Stimulated activated CD8-positive, alpha-beta memory T cell treated with anti-CD3 and anti-CD28 coated beads, Interleukin-7, amount 100 ng/mL, for 1 hour (primary cell): ENCODE results near the gene SWT1.
A peak's percentile ranks its signal among the peaks of the same experiment; 100 is the strongest.

Source experiments
- DNase-seq, 2 donors: peaks; one replicate each; pipeline ENCODE4 v3.0.0-alpha.2; 2020; ENCODE audit warnings: low read depth in 2 of 2

SWT1 gene

DNA sequence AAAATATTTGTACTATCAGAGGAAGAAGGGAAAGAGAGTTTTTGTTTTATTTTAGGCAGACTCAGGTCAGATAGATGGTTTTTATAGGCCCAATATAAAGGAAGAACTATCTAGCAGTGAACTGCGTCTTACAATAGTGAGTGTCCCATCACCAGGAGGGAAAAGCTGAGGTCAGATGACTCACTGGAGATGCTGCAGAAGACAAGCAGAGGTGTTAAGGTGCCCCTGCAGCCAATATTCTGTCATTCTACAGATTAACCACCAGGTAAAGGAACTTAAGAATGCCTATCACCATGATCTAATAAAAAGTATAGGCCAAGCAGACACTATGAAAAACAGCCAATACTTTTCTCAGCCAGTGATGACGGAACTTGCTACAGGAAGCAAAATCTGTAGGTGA, 130.5 kb downstream of the SWT1 start:
- DNase-seq: no peak

GRCh38 chr1:185288435-185288834, 131.5 kb downstream of the SWT1 start:
- DNase-seq: no peak

- DNase-seq: no peak
These were observed 132.9 kb downstream of the SWT1 start for GRCh38 chr1:185289880-185290279.

DNA sequence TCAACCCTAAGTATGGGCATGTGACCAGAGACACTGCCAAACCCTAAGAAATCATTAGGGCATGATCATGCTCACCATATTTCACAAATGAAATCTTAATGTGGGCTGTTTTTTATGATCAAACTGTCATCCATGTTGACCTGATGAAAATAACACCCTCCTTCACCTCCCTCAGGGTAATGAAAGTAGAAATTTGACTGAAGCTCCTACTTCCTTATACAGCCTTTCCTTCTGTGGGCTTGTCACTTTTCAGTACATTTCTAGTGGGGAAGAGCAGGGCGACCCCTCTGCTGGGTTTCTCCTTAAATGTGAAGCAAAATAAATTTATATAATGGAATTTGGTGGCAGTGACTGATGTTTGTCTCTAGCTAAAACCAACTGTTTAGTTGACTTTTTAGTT, 134.2 kb downstream of the SWT1 start:
- DNase-seq: no peak

DNA sequence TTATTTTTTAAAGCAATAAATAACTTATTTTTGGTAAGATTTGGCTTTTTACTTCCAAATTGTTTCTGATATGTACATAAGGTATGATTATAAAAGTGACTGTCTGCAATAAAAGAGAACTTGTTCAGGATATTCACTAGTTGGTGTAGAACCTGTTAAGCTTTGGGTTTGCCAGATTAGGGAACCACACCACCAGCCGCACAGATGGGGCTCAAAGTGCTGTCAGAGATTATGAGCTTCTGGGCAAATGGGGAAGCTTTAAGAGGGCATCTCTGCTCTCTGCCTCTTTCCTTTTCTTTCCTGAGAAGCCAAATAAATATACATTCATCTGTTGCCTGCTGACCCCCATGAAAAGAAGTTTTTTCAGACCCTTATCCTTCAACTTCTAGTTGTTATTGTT, 134.7 kb downstream of the SWT1 start:
- no peak for DNase-seq

DNA sequence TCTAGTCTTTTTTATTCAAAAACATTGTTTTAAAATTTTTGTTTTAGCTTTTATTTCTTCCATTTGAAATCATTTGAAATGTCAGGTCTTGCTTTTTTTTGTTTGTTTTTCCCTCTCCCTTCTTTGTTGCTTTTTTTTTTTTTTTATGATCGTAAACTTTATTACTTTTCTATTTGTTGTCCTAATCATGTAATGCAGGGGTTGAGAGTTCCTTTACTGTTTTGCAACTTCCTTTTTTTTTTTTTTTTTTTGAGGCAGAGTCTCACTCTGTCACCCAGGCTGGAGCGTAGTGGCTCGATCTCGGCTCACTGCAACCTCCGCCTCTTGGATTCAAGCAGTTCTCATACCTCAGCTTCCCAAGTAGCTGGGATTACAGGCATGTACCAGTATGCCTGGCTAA, 135.3 kb downstream of the SWT1 start:
- DNase-seq: no peak

- no peak for DNase-seq
These were observed 137.1 kb downstream of the SWT1 start for GRCh38 chr1:185293967-185294542.

DNA sequence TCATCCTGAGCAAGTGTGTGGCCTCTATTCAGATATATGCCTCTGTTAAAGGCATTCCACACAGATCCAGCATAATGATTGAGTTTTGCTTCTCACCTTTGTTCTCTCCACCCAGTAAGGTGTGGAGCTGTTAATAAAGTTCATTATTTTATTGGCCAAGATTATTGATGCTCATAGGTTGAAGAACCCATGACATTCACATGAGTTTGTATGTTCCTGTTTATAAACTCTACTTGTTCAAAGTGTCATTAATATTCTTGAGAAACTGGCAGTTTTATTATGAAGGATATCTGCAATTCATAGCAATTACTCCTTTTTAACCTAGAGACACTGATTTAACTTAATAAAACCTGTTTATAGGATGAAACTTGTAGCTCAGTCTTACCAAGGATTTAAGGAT, 138.1 kb downstream of the SWT1 start:
- no peak for DNase-seq

GRCh38 chr1:185297982-185298381, 141.0 kb downstream of the SWT1 start:
- DNase-seq: no peak

DNA sequence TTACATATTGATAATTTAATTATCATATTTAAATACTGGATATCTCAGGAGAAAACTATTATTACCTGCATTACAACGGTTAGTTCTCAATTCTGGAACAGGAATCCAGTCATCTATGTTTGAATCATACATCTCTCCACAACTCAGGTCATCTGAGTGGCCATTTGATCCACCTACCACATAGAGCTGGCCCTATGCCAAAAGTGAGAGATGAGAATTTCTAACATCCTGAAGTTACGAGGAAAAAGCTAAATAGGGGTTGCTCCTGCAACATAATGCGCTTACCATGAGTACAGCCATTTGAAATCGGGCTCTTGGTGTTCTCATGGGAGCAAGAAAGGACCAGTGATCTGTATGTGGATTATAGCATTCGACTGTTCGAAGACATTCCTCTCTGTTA, 143.2 kb downstream of the SWT1 start:
- no peak for DNase-seq

GRCh38 chr1:185305419-185305818, 148.5 kb downstream of the SWT1 start:
- no peak for DNase-seq

DNA sequence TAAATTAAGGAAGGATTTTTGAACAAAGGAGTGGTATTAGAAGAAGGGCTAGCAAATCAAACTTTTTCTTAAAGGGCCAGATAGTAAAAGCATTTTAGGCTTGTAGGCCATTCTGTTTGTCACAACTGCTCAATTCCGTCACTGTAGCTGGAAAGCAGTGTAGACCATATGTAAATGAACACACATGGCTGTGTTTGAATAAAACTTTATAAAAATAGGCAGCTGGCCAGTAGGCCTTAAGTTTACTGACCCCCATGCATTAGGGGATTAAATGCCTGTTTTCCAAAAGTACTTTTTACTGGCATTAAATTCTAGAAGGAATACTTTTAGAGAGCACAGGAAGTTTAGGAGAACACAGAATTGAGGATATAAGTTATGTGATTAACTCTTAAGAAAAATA, 151.2 kb downstream of the SWT1 start:
- DNase-seq: no peak

DNA sequence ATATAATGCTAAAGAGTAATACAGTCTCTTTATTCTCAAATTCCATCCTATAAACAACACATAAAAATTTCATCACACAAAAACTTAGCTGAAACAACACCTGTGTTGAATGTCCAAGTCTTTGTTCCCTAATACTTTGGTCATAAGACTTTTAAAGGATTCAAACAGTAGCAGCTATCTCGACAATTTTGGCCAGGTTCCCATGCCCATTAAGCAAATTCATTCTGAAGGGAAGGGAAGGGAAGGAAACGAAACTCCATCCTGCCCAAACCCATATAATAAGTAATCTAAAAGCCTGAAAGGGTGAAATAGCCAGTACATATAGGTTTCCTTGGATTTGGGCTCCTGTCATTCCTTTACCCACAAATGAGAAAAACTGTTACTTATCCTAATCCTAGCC, 152.6 kb downstream of the SWT1 start:
- DNase-seq: no peak

DNA sequence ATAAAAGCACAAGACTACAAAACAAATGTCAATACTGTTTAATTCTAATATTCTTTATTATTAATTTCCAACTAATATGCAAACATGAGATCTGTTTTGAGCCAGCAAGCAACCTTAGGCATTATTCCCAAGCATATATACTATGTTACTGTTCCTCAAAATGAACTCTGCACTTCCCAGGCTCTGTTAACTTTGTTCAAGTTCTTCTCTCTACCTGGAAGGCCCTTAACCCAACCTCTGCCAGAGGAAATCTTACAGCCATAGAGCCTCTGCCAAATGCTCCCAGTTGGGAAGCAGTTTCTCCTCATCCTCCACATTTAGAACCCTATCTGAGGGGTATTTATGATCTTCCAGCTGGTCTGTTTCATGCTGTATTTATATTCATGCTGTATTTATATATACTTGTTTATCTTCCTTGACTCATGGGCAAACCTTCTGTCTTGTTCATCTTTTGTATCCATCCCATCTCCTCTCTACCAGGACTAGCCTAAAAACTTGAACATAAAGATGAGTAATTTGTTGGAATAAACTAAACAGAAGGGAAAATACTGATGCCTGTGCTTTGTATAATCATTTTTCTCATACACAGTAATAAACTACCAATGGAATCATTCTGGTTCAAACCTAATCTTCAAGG, 154.7 kb downstream of the SWT1 start:
- no peak for DNase-seq

- no peak for DNase-seq
These were observed 155.6 kb downstream of the SWT1 start for GRCh38 chr1:185312361-185313138.

- DNase-seq: no peak
These were observed 157.4 kb downstream of the SWT1 start for GRCh38 chr1:185314411-185314810.

GRCh38 chr1:185315445-185316071, 158.6 kb downstream of the SWT1 start:
- DNase-seq: no peak

- peak; percentile 79 to 81 for DNase-seq
These were observed 159.4 kb downstream of the SWT1 start for GRCh38 chr1:185316163-185317033.

DNA sequence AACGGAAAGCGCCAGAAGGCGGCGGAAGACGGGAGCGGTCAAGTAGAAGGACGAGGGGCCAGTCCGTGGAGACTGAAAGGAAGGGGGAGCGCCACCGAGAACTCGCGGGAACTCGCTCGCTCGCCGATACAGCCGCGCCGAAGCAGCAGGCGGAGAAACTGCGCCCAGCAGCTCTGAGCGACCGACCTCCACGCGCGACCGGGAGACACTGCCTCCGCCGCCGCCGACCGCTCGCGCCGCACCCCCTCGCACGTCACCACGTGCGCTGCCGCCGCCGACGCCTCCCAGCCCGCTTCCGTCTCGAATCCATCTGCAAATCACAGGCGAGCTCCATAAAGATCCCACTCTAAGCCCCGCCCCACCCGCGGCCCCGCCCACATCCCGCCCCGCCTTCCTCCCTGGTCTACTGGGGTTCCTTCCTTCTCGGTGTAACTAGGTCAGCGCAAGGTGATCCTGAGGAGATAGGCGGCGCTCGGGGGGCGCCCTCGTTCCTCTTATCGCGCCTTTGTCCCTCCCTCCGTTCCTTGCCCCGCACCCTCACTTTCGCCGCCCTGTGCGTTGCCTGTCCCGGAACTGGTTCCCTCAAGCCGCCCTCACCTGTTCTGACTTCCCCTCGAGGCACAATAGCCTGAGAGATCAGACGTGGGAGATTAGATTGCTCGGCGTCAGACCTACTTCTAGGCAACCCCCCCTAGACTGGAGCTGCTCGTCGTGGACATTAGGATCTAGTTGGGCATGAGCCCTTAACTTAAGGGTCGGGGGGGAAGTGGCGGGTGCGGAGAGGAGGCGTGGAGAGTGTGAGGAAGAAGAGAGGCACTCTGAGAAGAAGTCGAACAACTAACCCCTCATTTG, 160.3 kb downstream of the SWT1 start, which contains the start of gene IVNS1ABP:
TSS of gene IVNS1ABP (minus strand) at position 210 of the 852 bp plus-strand sequence. CDS start 7,750 bp downstream, outside the sequence.
- DNase-seq: peak; percentile 90 to 92

DNA sequence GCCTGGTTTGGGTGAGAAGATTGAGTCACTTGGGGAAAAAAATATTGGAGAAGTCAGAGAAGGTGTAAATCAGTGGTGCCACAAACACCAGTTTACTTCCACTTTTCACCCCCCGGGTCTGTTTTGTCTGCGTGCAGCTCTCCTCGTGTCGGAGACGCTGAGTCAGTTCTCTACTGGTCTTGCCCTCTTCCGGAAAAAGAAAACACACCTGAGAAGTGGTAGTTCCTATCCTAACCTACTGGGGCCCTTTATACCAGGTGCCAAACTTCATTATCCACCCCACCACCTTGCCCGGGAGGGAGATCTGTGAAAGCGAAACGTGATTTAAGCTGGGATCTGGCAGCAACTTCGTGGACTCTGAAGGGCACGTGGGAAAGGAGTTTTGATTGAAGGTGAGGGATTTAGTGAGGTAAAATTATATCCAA, 160.9 kb downstream of the SWT1 start:
- DNase-seq: peak; percentile 50 to 51
